Keratinocyte (primary cell): ENCODE measurements around the gene KIF16B.

Source experiments
- EZH2 ChIP-seq: IDR thresholded peaks from one replicate; pipeline ENCODE4 v1.6.1; 2012; ENCODE audit warnings: inconsistent platforms, mild to moderate bottlenecking, low read length, moderate library complexity
- TF ChIP-seq, protein P1 (sequence below), 3 experiments: IDR thresholded peaks in 1 of 3; conservative IDR thresholded peaks in 1 of 3; optimal IDR thresholded peaks in 1 of 3; 2 replicates in 2 of 3; 3 replicates in 1 of 3; pipeline versions ENCODE3 to v1.5.1; 2011; ENCODE audit warnings: low read length in 3 of 3, mild to moderate bottlenecking in 3 of 3, moderate library complexity in 2 of 3, control low read depth in 1 of 3, inconsistent platforms in 1 of 3; ENCODE audit not compliant: insufficient read depth in 2 of 3; ENCODE audit errors: extremely low read depth in 1 of 3

- TF ChIP-seq, protein P1, sequence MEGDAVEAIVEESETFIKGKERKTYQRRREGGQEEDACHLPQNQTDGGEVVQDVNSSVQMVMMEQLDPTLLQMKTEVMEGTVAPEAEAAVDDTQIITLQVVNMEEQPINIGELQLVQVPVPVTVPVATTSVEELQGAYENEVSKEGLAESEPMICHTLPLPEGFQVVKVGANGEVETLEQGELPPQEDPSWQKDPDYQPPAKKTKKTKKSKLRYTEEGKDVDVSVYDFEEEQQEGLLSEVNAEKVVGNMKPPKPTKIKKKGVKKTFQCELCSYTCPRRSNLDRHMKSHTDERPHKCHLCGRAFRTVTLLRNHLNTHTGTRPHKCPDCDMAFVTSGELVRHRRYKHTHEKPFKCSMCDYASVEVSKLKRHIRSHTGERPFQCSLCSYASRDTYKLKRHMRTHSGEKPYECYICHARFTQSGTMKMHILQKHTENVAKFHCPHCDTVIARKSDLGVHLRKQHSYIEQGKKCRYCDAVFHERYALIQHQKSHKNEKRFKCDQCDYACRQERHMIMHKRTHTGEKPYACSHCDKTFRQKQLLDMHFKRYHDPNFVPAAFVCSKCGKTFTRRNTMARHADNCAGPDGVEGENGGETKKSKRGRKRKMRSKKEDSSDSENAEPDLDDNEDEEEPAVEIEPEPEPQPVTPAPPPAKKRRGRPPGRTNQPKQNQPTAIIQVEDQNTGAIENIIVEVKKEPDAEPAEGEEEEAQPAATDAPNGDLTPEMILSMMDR (optimal IDR thresholded peaks at IDR 0.05 in 1 of 3, IDR thresholded peaks at IDR 0.05 in 1 of 3, conservative IDR thresholded peaks at IDR 0.05 in 1 of 3; ENCODE audit: extremely low read depth in 1 of 3, insufficient read depth in 2 of 3, low read length in 3 of 3) = no peak
- TF ChIP-seq EZH2 = no peak
These were observed 293.0 kb downstream of the KIF16B start for GRCh38 chr20:16280219-16280618.
